Fibroblast of villous mesenchyme (primary cell): Measurements from ENCODE around the gene VPS37D. TPM values are rescaled to one million over a fixed set of nuclear protein-coding genes. Genes with fewer than 3 reads are reported as not detected.
A peak's percentile ranks its signal among the peaks of the same experiment; 100 is the strongest.
"Not testable (repeated sequence)": the region's sequence is repeated elsewhere in the genome, so short reads cannot be mapped to it uniquely, and the experiment has no call there.

Experiments
- DNase-seq: peaks from one replicate; pipeline ENCODE4 v3.0.0-alpha.2; 2010; ENCODE audit warnings: low read depth
- H3K4me3 ChIP-seq: 2 replicates; pipeline ENCODE4 v1.5.1; 2011; ENCODE audit warnings: low read depth, mild to moderate bottlenecking, low read length
- CTCF ChIP-seq: IDR thresholded peaks from 2 replicates; pipeline ENCODE4 v1.5.1; 2012; ENCODE audit warnings: low read depth, mild to moderate bottlenecking, low read length; ENCODE audit not compliant: insufficient read depth
- total RNA-seq: library from RNA; depleted of rRNA; stranded (reverse); fragments of >200 nt; gene quantifications from 2 replicates; pipeline ENCODE4 v1.2.3, GENCODE V29; 2012

VPS37D gene
- total RNA-seq, 1 donor: 3.0 TPM

GRCh38 chr7:73716318-73716890 lies 48.8 kb downstream of the VPS37D start:
- no peak overlapping the region for H3K4me3 ChIP-seq
- no peak for DNase-seq
- TF ChIP-seq CTCF: no peak

- no peak for TF ChIP-seq CTCF
- DNase-seq: peak; percentile 37
- peak overlapping the region; percentile 77 for H3K4me3 ChIP-seq
These were observed 49.6 kb downstream of the VPS37D start for GRCh38 chr7:73717025-73717807.

- no peak for TF ChIP-seq CTCF
These were observed 50.4 kb downstream of the VPS37D start for GRCh38 chr7:73717991-73718405.

GRCh38 chr7:73718438-73718881 lies 50.8 kb downstream of the VPS37D start:
- peak overlapping the region; percentile 77 for H3K4me3 ChIP-seq
- DNase-seq: no peak
- TF ChIP-seq CTCF: no peak

More at GRCh38 chr7:73717991-73718405, 50.4 kb downstream of the VPS37D start:
- DNase-seq: peak; percentile 85
- peak overlapping the region; percentile 77 for H3K4me3 ChIP-seq

- peak within 1 kb of the TSS; percentile 77 for H3K4me3 ChIP-seq
- TF ChIP-seq CTCF: no peak
- DNase-seq: peak; percentile 64
These were observed 51.5 kb downstream of the VPS37D start, which contains the start of gene STX1A for GRCh38 chr7:73718905-73719805. STX1A (minus strand) TSS chr7:73719669; CDS start chr7:73719631, 38 bp downstream.

- DNase-seq: no peak
- H3K4me3 ChIP-seq: peak overlapping the region; percentile 60
- no peak for TF ChIP-seq CTCF
These were observed 52.2 kb downstream of the VPS37D start for GRCh38 chr7:73719806-73720169.

GRCh38 chr7:73720443-73720842 lies 52.8 kb downstream of the VPS37D start:
- not testable (repeated sequence) for DNase-seq, H3K4me3 ChIP-seq
